Lung microvascular endothelial cell (primary cell): Measurements from ENCODE around the gene ENO4. TPM values are rescaled to one million over a fixed set of nuclear protein-coding genes. Genes with fewer than 3 reads are reported as not detected.

Experiments used
- DNase-seq, 2 donors: peaks; one replicate each; pipeline versions ENCODE4 v3.0.0 to v3.0.0-alpha.2; 2010; ENCODE audit warnings: low read depth in 2 of 2
- total RNA-seq: library from RNA; depleted of rRNA; stranded (reverse); fragments of >200 nt; gene quantifications from 2 replicates; pipeline ENCODE4 v1.2.1, GENCODE V29; 2014

The ENO4 gene
- total RNA-seq = not detected in 2 replicates

- DNase-seq = peak; percentile 60 to 80
Measured at GRCh38 chr10:116849248-116850057, at the start of gene ENO4. TSS of gene ENO4 (plus strand) at chr10:116849499. CDS start at chr10:116849567, 68 bp downstream.

DNA sequence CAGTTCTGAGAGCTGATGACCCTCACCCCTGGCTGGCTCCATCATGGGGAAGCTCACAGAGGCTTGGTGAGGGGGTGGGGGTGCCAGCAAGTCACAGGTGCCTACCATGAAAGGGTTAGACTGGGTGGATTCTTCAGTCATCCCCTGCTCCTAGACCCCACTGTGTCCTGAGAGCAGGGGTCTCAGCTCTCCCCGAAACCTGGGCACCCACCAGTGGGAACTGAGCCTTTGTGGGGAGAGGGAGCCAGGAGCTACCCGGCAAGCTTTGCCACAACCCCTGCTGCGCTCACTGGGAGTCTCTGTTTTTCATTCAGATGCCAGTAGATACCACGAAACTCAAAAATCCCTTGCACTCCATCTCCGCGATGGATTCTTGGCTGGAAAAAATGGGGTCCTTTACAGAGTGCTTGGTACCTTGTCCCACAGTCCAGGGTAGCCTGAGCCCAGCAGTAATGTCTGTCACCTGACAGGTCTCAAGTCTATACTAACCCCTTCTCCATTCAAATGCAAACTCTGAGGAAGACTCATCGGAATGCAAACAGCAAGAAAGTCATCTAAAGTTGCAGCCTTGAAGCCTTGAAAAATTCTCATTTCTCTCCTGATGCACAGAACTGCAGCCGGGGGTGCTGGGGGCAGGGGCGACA, 48.9 kb upstream of the ENO4 start:
- no peak for DNase-seq

- DNase-seq = no peak
Measured at GRCh38 chr10:116801658-116802057, 47.6 kb upstream of the ENO4 start.

GRCh38 chr10:116802474-116802873, 46.8 kb upstream of the ENO4 start:
- DNase-seq = no peak

DNA sequence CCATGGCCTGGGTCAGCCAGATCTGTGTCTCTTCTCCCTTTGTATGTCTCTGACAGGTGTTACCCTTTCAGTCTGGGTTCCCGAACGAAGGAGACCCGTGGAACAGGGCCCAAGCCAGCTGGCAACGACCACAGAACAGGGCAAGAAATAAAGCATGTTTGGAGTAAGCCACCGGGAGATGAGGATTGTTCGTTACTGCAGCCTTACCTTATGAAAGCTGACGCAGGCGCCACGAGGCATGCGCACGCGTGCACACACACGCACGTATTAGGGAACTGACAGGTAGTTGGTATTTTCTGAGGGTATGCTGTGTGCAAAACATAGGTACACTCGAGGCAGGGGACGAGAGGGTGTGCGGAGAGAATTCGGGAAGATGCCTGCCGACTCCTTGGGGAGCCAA, 46.4 kb upstream of the ENO4 start:
- DNase-seq = no peak

DNA sequence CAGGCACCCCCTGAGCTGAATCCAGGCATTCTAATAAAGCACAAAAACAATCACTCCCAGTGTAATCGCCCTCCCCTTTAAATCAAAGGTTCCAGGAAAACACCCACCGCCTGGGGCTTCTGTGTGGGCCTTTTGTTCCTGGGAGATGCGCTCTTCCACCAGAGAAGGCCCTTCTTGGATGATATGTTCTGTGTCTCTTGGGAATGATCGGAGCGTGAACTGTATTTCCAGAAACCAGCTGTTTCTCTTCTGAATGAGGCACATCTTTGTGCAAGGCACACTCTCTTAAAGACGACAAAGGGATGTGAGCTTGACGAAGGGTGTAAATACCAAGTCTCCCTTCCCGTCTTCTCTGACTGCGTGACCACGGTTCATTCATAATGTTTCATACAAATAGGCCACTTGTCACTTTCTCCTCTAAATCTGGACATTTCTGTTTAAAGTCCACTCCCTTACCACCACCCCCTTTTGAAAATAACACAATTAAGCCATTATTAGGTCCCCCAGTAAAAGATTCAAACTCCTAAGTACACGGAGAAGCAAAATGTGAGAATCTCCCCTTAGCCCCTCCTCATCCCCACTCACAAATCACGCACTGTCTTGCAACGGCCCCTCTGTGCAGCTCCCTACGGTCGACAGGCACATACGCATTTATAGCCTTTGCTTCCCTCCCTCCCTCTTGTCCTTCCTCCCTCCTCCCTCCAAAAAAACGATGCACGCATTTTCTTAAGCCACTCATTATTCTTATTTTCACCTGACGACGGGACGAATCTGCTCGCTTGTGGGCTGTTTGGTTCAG, 45.6 kb upstream of the ENO4 start:
- DNase-seq = no peak

DNA sequence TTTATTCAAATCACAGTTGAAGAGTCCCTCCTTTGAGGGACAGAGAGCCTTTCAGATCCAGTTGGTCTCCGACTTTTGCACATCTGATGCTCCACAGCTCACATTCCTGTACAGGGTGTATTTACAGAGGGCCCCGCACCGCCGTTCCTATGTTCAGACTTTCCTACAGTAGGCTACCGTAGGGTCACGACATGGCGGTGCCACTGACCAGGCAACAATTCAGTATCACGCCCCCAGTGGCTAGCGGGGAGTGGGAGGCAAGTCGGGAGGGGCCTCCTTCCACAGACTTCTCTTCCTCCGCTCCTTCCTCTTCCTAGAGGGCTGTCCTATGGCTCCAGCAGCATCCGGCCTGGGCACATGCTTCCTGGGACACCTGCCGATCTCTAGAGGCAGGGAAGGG, 40.6 kb upstream of the ENO4 start:
- DNase-seq = no peak

GRCh38 chr10:116809483-116810119, 39.7 kb upstream of the ENO4 start:
- no peak for DNase-seq

DNA sequence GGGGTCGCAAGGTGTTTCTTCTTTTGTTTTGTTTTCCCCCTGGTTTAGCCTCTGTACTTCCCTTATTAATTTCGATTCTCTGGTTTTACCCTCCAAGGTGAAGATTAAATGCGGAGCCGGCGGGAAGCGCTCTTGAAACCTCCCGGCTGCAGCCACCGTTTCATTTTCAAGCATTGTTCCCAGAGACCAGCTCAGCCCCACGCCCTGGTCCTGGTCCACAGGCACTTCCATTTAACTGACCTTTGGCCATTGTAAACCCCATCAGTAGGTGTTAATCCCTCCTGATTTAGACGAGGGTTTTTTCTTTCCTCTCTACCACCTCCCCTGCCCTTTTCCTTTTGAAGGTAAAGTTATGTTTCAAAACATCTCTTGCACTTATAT, 39.2 kb upstream of the ENO4 start:
- no peak for DNase-seq

- DNase-seq = no peak
Measured at GRCh38 chr10:116810895-116811294, 38.4 kb upstream of the ENO4 start.

DNA sequence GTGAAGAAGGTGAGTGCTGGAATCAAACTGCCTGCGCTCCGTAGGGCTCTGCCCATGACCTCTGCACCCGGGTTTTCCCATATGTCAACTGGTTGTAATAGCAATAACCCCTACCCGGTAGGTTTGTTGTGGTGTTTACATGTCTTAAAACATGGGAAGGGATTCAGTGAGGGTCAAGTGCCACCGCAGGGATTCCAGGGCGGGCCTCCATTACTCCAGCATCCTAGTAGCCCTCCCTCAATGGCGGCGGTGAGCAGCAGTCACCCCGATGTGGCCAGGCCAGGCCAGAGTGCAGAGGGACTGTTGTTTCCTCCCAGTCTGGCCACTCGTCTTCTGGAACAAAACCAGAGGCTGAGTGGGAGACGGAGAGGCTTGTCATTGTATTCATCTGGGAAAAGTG, 37.6 kb upstream of the ENO4 start:
- no peak for DNase-seq

GRCh38 chr10:116815641-116816415, 33.5 kb upstream of the ENO4 start:
- no peak for DNase-seq

- no peak for DNase-seq
Measured at GRCh38 chr10:116817178-116817577, 32.1 kb upstream of the ENO4 start.

- DNase-seq = no peak
Measured at GRCh38 chr10:116817780-116818343, 31.4 kb upstream of the ENO4 start.

GRCh38 chr10:116819999-116820677, 29.2 kb upstream of the ENO4 start:
- no peak for DNase-seq

DNA sequence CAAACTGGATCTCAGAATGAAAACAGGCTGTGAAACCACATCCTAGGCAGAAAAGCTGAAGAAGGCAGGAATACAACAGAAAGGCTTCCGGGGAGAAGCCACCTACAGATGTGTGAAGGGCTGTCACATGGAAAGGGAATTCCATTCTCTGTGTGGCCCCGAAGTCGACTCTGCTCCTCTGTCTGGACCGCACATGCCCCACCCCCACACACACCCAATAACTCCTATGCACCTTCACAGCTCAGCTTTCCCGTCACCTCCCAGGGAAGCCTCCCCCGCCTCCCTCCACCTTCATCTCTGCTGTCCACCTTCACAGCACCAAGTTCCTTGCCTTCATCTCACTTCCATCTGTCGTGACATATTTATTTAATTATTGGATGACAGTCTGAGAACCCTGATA, 23.4 kb upstream of the ENO4 start:
- no peak for DNase-seq

GRCh38 chr10:116826803-116827202, 22.5 kb upstream of the ENO4 start:
- DNase-seq = no peak

DNA sequence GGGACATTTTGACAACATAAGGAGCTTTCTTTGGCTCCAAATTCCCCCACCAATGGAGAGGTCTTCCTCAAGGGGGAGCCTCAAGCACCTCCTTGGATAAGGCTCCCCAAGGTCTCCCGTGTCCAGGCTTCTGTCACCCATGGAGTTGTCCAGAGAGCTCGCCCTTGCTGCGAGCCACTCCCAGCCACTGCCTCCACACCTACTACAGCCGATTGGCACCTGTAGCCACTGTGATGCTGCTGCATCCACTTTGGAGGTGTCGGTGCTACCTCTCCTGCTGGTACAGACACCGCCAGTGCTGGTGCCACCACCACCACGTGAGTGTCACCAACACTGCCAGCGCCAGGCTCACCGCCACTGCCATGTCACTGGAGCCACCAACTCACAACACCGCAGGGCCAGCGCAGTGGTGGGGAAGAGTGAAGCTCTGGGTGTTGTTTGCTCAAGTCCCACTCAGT, 22.1 kb upstream of the ENO4 start:
- DNase-seq = no peak

DNA sequence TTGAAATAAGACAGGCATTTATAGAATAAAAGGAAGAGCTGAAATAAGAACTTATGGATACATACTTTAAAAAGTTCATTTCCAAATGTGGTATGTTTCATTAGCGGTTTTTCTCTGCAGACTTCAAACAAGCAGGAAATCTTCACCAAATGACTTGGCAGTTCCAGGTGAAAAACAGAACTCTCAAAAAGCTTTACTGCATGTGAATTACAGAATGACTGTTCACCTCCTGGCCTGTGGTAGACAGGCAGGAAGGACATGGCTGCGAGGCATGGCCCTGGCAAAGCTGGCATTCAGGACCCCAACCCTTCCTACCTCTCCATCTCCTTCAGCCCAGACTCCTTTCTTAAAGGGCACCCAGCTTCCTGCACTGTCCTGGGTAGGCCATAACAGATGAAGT, 21.2 kb upstream of the ENO4 start:
- DNase-seq = no peak

GRCh38 chr10:116829711-116830110, 19.6 kb upstream of the ENO4 start:
- DNase-seq = no peak
